GM18499 (cell line): ENCODE measurements around the gene SUCLG2.
"Not testable (repeated sequence)": the region's sequence is repeated elsewhere in the genome, so short reads cannot be mapped to it uniquely, and the experiment has no call there.

Experiments
- ATAC-seq: cut with Tn5 transposase; IDR thresholded peaks from one replicate; pipeline ENCODE4 v1.9.1; 2021; ENCODE audit warnings: moderate number of reproducible peaks; ENCODE audit not compliant: insufficient read depth, unreplicated experiment

SUCLG2 gene

DNA sequence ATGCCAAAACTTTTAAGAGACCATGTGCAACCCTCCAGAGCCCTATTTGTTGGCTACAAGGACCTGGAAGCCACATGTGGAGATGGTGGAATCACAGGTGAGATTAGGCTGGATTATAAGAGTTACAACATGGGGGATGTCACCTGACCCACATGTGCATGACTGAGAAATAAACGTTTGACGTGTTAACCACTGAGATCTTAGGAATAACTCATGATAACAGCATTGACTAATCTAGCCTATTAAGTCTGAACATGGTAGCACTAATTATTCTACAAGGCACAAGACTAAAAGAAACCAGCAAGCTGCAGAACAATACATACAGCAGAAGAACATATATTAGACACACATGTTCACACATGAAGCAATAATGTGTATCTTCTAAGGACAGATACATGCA, 38.4 kb downstream of the SUCLG2 start:
- ATAC-seq = no peak

DNA sequence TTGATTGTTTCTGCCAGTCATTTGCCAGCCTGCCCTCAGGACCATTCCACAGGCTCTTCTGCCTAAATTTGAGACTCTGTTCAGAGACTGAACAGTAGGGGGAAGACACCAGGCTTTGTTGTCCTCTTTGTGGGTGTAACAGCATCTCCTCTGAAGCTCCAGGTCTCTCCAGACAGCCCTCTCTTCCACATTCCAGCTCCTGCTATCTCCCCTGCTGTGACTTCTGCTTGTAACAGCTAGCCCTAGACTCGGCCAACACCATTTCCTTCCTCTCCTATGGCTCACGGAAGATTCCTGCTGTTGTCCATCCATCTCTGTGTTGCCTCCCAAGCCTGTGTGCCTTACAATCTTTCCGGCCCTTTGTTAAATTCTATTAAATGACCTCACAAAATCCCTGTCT, 40.2 kb downstream of the SUCLG2 start:
- ATAC-seq = no peak

DNA sequence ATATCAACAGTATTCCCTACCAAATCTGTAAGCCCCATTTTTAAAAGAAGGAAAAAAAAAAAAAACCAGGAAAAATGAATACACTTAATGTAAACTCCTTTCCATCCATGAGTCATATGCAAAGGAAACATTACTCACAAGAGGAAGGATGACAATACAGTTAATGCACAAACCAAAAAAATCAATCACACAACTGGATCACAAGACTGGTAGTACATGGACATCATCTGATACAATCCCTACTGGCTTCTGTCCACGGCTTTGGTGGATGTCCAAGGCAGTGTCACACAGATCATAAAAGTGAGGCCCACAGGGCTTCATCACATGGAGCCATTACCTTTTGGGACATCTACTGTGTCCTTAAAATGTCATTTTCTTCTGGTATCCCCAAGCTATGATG, 44.0 kb downstream of the SUCLG2 start:
- ATAC-seq = no peak

DNA sequence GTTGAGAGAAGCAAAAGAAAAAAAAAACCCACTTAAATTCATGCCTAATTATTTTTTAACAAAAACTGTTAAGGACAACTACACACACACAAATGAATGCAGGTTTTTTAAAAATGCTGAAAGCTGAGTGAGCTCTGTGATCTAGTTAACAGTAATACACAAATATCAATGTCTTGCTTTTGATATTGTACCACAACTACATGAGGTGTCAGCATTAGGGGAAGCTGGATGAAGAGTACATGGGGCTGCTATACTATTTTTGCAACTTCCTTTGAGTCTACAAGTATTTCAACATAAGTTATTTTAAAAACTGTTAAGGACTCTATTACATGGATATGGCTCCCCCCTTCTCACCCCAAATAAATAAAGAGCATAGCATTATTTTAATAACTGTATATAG, 44.7 kb downstream of the SUCLG2 start:
- no peak for ATAC-seq

DNA sequence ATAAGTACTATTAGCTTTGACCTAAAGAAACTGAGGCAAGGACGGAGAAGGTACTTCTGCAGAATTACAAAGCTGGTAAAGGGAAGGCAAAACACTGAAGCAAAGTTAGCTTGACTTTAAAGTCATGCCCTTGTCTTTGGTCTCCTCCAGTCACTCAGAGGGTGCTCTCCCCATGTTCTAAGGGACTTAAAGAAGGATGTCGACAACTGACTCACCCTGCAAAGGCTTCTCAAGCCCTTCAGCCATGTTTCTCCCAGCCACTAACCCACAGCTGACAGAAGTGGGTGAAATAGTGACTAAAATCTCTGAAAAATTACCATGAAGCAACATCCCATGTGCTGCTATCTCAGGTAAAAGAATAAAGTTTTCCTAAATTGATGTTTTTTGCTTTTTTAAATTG, 46.4 kb downstream of the SUCLG2 start:
- ATAC-seq = no peak

DNA sequence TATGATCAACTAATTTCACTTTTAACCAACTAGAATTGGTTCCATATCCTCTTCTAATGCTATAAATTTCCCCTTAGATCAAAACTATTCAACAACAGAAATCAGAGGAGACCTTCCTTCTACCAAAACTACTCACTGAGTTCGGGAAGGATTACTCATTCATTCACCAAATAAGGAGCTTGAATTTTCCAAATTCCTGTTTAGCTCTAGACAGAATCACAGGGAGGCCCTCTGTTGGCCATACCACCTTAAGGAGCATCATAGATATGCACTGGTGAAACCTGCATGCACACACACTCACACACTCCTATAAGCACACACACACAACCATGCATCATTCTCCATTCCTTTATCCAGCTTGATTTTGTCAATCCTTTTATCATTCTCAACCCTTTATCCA, 49.0 kb downstream of the SUCLG2 start:
- no peak for ATAC-seq

DNA sequence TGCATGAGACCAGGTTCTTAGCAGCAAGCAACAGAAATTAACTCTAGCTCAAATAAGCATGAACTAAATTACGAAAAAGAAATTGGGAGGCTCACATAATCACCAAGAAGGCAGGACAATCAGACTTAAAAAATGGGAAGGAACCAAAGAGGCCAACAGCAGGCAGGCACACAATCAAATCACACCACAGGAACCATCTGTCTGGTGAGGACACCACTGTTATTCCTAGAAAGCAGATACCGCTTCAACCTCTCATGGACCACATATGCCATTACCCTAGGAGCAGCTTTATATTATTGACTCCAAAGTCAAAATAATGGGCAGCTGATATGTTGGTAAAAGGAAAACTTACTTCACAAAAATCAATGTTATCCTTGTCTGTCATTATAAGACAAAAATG, 51.6 kb downstream of the SUCLG2 start:
- ATAC-seq = no peak

DNA sequence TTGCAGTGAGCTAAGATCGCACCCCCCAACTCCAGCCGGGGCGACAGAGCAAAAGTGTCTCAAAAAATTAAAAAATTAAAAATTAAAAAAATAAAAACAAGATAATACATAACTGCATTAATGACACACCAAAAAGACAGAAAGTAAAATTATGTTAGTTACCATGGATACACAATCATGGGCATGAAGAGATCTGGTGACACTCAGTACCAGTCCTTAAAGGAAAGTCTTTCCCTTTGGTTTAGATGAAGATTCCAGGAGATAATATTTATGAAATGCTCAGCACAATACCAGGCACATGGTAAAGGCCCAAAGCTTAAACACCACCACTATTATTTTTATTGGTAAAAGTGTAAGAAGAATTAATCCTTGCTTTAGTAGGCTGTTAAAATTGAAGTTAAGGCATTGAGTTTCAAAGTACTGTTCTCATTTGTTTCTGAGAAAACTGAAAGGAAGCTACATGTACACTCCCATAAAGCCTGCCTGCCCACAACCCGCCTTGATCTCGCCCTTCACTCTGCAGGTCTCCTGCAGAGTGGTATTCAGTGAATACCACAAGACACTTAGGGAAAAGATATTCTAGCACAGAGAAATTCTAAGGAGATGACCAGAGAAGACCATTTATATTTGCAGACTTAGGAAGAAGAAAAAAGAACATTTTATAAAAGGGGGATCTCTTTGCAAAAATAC, 52.3 kb downstream of the SUCLG2 start:
- no peak for ATAC-seq

DNA sequence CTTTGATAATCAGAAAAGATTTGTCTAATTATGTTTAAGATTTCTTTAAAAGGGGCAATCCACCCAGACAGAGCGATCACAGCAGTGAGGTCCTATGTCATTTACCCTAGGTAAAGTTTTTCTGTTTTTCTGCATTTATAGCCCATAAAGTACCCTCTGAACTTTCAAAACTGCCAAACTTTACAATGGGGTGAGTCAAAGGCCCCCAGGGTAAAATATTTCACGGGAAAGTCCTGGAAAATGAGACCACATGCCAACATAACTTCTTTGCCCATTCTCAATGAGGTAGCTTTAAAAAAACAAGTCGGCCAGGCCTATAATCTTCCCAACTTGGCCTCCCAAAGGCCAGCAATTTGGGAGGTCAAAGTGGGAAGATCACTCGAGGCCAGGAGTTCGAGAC, 53.0 kb downstream of the SUCLG2 start:
- ATAC-seq = no peak

DNA sequence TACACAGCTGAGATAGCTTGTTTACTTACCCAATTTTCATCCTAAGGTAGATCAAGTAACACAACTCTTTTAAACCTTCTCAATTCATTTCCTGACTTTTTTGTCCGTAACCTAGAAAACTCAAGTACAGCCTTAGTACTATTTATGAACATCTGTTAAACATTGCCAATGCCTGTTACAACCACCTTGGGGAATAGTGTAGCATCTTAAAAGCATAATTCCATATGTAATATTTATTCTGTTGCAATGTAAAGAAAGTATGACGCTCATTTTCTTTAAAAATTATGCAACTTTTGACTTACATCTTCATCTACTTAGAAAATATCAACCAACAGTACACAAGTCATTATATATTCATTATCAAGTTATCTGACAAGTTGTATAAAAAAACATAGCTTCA, 54.6 kb downstream of the SUCLG2 start:
- no peak for ATAC-seq

DNA sequence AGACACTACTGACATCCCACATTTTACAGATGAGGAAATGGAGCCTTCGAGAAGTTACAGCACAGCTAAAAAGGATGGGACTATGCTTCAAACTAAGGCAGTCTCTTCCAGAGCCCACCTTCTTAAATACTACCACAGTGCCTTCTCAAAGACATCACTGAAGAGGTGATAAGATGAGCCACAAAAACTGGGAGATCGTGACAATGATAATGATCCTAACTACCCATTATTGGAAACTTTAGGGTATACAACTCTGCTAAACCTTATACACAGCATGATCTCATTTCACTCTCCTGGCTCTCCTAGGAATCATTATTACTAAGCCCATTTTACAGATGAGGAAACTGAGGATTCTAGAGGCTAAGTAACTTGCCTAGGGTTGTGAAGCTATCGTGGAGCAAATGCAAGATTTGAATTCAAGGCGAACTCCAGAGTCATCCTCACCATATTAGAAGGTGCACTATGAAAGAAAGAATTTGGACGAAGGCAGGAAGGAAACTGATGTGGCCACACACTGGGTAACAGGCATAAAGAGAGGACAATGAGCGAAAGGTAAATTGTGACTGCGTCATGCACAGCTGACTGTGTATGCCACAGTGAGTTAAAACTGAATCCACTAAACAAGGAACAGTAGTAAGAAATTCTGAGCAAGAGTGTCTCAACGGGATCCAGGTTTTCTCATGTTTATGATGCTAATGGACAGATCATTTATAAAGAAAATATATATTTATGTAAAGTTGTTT, 55.4 kb downstream of the SUCLG2 start:
- no peak for ATAC-seq

DNA sequence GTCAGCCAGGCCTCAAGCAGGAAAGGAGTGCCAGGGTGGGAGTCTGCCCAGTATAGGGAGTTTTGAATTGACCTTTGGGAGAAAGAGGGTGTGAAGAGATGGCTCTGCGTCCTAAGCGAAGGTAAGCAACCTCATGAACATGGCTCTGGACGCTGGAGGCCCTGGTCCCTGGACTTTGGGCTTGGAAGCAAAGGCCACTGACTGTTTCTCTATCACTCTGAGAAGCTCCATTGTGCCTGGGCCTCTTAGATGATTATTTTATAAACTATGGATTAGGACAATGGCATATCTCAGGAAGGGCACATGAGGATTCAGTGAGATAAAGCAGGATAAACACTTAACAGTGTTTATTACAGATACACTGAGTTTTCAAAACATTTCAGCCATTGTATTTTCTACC, 59.0 kb downstream of the SUCLG2 start:
- ATAC-seq = no peak

DNA sequence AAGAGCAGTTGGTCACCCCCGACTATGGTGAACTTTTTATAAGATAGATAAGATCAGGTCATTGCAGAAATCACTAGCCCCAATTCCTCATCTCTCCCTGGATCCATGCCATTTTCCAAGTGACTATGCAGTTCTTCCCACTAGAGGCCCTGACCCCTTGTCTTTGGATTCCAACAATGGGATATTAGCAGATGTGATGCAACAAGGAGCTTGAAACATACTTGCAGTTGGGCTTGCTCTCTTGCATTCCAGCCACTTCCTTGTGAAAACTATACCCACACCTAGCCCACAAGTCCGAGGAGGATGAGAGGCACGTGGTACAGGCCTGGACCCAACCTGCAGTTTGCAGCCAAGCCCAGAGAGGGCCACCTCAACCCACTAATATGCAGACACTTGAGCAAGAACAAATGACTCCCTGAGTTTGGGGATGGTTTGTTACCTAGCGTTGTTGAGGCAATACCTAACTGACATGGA, 60.6 kb downstream of the SUCLG2 start:
- ATAC-seq = no peak

DNA sequence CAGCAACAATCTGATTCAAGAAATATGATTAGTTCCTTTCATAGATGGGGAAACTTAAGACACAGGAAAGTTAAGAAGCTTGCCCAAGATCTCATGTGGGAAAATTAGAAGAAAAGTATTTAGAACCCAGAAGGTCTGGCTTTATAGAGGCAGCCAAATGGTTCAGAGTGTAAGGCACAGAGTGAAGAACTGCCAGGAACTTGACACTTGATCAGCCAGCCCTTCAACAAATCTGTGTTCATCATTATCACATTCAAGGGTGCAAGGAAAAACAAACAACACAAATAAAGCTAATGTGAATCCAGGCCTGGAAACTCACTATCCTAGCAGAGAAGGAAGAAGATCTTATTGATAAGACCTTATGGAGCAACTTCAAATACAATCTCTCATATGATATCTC, 62.4 kb downstream of the SUCLG2 start:
- no peak for ATAC-seq

DNA sequence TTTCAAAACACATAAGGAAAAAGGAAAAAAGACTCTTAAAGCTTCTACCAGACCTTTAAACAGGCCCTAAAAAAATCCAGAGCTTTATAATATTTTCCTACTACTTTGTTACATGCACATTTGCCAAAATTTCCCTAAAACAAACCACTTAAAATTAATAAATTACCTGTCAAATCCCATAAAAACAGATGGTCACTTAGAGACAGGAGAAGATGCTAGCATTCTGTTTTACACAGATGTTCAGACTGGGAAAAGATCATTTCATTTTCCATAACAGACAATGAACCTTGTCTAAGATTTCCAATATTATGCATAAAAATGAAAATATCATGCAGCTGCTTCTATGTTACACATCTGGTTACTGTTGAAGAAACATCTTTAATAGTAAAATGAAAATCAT, 66.6 kb downstream of the SUCLG2 start:
- no peak for ATAC-seq

DNA sequence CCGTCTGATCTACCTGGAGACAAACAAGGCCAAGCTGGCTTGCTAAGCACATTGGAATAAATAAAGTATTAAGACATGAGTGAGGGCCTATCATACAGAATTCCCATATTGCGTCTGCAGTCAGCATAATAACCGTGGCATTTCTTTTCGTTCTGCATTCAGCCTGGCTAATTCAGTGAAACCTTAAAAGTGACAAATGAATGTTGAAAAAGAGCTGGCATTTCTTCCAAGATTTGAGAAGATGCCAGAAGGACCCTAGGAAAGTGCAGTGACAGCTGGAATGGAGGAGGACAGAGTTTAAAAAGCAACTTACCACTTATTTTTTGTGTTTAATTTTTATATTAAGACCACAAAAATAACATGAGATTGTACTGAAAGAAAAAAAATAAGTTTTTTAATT, 67.1 kb downstream of the SUCLG2 start:
- no peak for ATAC-seq

DNA sequence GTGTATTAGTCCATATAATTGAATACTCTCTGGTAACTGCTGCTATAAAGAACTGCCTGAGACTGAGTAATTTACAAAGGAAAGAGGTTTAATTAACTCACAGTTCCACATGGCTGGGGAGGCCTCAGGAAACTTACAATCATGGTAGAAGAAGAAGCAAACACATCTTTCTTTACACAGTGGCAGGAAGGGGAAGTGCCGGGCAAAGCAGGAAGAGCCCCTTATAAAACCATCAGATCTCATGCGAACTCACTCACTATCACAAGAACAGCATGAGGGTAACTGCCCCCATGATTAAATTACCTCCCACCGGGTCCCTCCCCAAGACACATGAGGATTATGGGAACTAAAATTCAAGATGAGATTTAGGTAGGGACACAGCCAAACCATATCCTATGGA, 69.8 kb downstream of the SUCLG2 start:
- ATAC-seq = not testable (repeated sequence)

DNA sequence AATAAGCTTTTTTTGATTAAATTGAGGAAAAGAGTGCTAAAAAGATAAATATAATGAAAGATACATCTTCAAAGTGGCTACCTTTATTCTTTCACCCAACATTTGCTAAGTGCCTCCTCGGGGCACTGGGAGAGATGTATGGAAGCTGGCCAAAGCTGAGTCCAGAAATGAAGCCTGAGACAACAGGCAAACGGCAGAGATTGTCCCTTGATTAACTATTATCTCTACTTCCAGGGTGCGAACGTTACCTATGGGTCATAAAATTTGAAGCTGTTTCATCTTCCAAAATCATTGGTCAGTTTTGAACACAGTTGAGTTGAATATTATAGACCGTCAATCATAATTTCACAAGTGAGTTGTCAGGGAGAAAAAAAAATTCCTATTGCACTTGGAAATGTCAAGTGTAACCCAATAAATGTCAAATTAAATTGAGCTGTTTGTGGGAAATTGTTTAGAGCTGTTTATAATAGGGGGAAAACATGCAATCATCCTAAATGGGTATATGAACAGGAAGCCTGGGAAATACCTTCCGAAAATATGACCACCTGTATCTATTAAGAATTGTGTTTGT, 73.9 kb downstream of the SUCLG2 start:
- ATAC-seq = no peak

DNA sequence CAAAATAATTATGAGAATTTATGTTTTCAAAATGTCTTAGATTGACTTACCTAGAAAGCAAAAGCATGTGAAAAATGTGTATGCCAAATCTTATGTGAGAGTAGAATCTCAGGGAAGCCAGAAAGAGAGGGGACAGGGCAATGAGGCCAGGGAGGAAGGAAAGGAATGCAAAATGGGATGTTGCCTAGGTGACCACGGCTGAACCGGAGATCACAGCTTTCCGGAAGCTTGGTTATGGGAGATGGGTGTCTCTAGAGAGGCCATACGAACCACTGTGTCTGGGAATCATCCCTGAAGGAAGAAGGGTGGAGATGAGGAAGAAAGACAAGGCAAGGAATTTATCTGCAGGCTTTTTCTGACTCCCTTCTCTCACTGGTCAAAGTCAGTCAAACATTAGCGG, 76.0 kb downstream of the SUCLG2 start:
- ATAC-seq = no peak

DNA sequence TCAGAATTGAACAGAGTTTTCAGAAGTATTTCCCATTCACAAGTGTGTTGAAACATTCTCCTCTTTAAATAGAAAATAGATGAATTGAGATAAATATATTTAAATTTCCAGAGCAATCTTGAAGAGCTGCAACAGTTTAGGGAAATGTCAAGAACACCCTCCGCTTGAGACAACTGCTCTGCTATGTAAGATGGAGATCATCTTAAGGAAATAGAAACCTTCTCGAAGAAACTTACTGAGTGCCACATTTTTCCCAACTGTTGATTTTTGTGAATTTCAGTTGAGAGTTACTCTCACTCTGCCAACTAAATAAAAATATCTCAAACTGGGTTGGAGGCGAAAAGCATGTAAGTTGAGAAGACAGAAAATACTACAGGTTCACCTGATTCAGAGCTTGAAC, 78.0 kb downstream of the SUCLG2 start:
- ATAC-seq = no peak

DNA sequence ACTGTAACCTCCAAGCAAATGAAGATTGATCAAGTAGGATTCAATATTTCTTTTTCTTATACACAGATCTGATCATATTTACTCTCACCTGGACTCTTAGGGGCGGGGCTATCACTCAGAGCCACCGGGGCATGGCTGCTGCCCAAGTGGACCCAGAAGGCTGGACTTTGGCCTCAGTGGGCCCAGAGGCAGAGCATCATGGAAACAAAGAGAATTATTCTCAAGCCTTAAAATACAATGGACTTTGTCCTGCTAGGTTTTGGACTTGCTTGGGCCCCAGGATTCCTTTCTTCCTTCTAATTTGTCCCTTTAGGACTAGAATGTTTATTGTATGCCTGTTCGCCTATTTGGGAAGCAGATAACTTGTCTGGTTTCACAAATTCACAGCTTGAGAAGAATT, 85.1 kb downstream of the SUCLG2 start:
- ATAC-seq = no peak

DNA sequence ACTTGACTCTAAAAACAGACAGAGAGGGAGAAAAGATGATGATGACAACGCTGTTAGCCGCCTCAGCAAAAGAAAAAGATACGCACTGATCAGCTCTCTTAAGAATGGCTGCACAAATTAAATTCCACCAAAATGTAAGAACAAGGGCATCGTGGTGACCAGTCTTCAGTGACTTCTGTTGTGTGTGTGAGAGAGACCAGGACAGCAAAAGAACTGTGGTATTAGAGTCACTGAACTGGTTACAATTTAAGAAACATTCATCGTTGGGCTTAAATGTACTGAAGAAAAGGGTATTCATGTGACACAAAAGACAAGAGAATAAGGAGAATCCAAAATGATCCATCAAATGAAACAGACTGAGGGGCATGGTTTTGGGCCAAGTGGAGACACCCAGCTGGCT, 86.5 kb downstream of the SUCLG2 start:
- no peak for ATAC-seq
